ENCODE measurements around the gene TRIM7. TPM values are rescaled to one million over a fixed set of nuclear protein-coding genes. Genes with fewer than 3 reads are reported as not detected.
A peak's percentile ranks its signal among the peaks of the same experiment; 100 is the strongest.
"Not testable (repeated sequence)": the region's sequence is repeated elsewhere in the genome, so short reads cannot be mapped to it uniquely, and the experiment has no call there.

Gene TRIM7
- total RNA-seq, 1 experiment from 2014 or later, result 0.10 TPM

DNA sequence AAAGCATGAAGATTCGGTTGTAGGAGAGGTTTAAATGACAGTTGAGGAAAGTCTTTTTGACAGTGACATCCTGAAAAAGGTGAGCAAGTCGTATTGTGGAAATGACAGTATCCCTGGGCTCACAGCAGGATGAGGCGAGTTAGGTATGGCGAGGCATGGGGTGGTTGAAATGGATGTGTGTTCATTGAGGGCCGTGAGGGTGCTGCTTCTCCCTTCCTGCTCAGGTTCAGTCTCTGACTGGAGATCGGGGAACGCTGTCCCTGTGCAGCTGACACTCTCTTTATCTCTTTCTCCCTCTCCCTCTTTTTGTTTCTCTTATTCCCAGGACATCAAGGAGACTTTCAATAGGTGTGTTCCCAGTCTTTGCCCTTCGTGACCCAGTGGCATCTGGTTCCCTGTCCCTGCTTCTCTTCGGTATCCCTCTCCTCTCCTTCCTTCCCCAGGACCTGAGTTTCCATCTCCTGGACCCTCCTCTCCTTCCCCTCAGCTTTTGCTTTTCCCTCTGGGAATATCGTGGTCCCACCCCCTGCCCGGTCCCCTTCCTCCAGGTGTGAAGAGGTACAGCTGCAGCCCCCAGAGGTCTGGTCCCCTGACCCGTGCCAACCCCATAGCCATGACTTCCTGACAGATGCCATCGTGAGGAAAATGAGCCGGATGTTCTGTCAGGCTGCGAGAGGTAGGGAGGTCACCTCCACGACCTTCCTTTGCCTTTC, 28.2 kb upstream of the TRIM7 start:
- no peak for DNase-seq (ENCODE audit: low spot score)

- DNase-seq (ENCODE audit: low spot score), result no peak
These were observed 27.6 kb upstream of the TRIM7 start for GRCh38 chr5:181232593-181232992.

DNA sequence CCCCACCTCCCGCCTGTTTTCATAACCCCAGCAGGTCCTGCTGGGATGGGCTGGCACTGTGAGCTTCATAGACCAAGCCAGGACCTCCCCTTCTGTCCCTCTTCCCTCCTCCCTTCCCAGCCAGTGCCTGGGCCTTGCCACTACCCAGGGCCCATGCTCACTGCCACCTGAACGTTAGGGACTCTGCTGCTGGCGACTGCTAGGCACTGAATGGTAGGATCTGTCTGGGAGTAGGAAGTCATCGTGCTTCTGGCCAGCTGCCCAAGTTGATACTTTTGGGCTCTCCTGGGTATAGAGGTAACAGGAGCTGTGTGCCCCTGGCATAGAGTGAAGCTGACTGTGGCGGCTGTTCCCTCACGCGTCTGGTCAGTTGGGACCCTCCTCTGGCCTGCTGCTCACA, 26.4 kb upstream of the TRIM7 start:
- no peak for DNase-seq (ENCODE audit: low spot score)

GRCh38 chr5:181230551-181230950, 25.6 kb upstream of the TRIM7 start:
- DNase-seq (ENCODE audit: low spot score), result no peak

DNA sequence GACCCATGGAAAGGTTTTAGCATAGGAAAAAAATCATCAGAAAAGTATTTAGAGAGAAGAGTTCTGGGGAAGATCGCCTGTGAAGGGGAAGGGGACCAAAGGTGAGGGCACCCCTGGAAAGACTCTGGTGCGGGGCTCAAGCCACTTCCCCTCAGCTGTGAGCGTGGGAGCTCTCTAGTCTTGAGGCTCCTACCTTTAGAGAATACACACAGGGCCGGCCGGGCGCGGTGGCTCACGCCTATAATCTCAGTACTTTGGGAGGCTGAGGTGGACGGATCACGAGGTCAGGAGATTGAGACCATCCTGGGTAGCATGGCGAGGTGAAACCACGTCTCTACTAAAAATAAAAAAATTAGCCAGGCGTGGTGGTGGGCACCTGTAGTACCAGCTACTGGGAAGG, 25.0 kb upstream of the TRIM7 start:
- DNase-seq (ENCODE audit: low spot score), result no peak

DNA sequence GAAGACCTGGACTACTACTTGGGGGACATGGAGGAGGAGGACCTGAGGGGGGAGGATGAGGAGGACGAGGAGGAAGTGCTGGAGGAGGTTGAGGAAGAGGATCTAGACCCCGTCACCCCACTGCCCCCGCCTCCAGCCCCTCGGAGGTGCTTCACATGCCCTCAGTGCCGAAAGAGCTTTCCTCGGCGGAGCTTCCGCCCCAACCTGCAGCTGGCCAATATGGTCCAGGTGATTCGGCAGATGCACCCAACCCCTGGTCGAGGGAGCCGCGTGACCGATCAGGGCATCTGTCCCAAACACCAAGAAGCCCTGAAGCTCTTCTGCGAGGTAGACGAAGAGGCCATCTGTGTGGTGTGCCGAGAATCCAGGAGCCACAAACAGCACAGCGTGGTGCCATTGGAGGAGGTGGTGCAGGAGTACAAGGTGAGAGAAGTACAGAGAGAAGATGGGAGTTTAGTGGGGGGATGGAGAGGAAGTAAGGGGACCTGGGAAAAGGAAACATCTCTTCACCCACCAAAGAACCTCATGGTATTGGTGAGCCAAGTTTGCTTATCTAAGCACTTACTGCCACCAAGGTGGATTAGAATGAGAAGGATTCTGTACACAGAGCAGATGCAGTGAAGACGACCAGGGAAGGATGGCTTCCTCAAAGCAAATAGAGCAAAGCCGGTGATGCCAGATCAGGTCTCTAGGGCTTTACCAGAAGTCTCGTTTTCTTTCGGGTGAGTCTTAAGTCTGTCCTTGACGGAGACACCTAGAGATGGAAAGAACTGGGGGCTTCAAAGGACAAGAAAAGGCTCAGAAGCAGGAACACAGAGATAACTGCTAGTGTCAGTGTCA, 19.6 kb upstream of the TRIM7 start:
- DNase-seq (ENCODE audit: low spot score), result no peak

DNA sequence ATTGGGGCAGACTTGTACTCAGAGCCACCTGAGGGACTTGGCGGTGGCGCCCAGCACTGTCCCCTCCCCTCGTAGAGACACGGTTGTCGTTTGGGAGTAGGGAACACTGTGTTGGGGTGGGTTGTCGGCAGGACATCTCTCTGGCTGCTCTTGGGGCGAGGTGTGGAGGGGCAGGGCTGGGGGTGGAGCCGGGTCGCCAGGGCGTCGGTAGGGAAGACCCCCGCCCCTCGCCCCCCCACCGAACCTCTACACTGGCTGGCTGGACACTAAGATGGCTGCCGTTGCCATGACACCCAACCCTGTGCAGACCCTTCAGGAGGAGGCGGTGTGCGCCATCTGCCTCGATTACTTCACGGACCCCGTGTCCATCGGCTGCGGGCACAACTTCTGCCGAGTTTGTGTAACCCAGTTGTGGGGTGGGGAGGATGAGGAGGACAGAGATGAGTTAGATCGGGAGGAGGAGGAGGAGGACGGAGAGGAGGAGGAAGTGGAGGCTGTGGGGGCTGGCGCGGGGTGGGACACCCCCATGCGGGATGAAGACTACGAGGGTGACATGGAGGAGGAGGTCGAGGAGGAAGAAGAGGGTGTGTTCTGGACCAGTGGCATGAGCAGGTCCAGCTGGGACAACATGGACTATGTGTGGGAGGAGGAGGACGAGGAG, 18.9 kb upstream of the TRIM7 start:
- DNase-seq (ENCODE audit: low spot score), result peak; percentile 35

DNA sequence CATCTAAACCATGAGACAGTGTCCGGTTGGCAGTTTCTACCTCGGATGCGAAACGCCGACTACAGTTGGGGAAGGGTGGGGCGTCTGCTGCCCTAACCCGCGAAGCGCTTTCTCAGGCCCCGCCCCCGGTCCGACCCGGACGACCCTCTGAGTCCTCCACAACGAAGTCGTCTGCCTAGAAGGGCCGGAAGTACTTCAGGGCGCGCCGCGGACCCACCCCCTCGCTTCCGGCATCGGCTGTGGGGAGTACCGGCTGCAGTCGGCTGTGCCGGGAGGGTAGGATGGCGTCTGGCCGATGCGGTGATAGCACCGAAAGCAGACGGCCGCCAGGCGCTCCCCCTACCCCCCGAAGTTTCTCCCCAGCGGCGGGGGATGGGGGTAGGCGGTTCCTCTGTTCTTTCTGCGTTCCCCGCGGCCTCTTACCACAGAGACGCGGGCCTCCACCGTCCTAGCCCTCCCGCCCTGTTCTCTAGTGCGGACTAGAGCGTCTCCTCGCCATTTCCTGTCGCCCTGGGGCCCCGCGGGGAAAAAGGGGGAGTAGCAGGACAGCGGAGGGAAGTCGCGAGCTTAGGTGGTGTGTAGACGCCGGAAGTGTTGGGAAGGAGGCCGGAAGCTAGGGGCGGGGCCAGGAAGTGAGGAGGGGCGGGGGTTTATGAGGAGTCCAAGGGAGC, 18.2 kb upstream of the TRIM7 start, which contains the start of gene TRIM41:
TSS of gene TRIM41 (plus strand) at position 224 of the 671 bp plus-strand sequence. CDS start 719 bp downstream, outside the sequence.
- DNase-seq (ENCODE audit: low spot score), result peak; percentile 99

GRCh38 chr5:181222630-181223057, 17.6 kb upstream of the TRIM7 start:
- DNase-seq (ENCODE audit: low spot score), result peak; percentile 76

GRCh38 chr5:181221792-181222629, 17.0 kb upstream of the TRIM7 start:
- DNase-seq (ENCODE audit: low spot score), result peak; percentile 99

DNA sequence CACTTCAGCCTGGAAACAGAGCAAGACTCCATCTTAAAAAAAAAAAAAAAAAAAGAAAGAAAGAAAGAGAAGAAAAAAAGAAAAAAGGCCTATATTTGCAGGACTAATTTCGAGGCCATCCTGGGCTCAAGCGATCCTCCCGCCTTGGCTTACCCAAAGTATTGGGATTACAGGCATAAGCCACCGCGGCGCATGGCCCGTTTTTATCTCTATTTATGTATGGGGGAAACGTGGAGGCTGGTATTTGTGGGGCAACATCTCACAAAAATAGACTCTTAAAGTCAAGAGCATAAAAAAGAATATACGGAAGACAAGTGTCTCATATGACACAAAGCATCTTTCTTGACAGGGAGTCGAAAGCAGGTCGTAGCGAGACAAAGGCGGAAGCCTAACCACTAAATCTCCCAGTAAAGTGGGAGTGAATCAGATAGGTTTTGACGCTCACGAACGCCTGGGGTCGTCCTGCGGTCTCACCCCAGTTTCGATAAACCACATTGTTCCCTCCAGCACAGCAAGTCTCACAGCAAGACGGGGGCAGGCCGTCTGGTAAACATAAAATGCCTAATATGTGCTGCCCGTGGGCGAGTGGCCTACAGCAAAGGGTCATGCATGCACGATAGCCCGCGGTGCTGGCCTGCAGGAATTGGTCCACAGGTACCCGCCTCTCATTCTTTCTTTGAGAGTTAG, 16.3 kb upstream of the TRIM7 start:
- no peak for DNase-seq (ENCODE audit: low spot score)

DNA sequence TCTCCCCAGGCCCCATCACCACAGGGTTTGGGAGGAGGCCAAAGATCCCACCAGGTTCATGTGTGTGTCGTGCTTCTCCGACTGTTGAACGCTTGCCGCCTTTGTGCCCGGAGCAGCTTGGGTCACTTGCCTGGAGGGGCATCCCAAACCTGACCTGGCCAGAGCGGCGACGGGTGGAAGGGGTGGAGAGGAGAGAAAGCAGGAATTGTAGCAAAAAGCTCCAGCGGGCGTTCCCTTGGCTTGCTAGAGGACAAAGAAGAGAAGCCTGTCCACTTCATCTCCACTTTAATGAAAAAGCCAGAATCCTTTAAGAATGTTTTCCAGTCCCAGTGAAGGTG, 15.2 kb upstream of the TRIM7 start:
- no peak for DNase-seq (ENCODE audit: low spot score)

DNA sequence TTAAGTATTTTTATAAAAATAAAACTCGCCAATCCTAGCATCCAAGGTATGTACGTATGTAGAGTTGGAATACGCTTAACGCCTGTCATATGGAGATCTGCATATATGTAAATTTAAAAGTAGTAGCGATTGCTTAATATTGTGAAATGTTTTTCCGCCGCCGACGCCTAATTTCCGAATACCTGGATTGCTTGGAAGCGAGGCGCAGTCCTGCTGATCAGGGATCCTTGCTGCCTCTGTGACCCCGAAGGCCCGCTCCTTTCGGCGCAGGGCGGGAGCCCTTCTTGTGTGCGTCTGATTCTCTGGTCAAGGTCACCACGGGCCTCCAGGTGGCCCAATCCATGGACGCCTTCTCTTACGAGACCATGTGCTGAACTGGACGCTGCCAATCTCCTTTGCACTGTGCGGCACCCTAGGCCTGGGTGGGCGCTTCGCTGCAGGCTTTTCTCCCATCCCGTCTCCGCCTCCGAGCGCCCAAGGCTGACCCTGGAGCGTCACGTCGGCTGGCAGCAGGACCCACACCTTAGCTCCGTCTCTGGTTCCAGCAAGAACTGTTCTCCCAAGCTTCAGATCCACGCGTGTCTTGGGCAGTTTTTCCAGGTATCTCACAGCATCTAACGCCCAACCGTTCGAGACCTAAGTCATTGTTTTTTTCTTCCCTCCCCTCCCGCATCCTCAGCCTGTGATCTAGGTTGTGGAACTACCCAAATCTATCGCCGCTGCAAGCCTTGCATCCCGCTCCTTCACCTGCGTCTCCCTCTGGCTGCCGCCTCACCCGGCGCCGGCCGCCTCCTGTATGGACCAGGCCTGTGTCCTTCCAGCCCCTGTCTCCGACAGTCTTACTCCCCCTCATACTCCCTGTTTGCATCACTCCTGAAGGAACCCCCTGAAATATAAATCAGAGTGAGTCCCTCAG, 14.5 kb upstream of the TRIM7 start:
- DNase-seq (ENCODE audit: low spot score), result no peak

DNA sequence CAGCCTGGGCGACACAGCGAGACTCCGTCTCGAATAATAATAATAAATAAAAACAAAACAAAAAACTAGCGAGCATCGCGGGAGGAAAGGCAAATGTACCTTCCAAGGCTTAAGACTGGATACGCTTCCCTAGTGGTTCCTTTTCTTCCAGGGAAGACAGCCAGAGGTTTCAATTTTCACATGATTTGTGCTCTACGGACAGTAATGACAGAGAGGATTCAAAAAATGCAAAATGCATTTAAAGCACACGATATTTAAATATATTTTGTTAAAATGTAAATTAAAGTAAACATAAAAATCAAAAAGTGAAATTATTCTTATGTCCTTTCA, 13.8 kb upstream of the TRIM7 start:
- DNase-seq (ENCODE audit: low spot score), result no peak

- DNase-seq (ENCODE audit: low spot score), result no peak
These were observed 12.7 kb upstream of the TRIM7 start for GRCh38 chr5:181217803-181218062.

GRCh38 chr5:181217111-181217802, 12.3 kb upstream of the TRIM7 start:
- peak; percentile 77 for DNase-seq (ENCODE audit: low spot score)

- DNase-seq (ENCODE audit: low spot score), result peak; percentile 79
These were observed 11.3 kb upstream of the TRIM7 start for GRCh38 chr5:181215997-181216989.

- DNase-seq (ENCODE audit: low spot score), result not testable (repeated sequence)
These were observed 9.3 kb upstream of the TRIM7 start for GRCh38 chr5:181214249-181214648.

All from H4 (cell line).